Myocyte (in vitro differentiated cells): Measurements from ENCODE around the gene PHF3. TPM values are rescaled to one million over a fixed set of nuclear protein-coding genes. Genes with fewer than 3 reads are reported as not detected.

Source experiments
- DNase-seq: peaks from one replicate; pipeline ENCODE4 v3.0.0-alpha.2; 2012; ENCODE audit warnings: low read depth
- total RNA-seq: library from RNA; depleted of rRNA; stranded (reverse); fragments of >200 nt; gene quantifications from 2 replicates; pipeline ENCODE4 v1.2.3, GENCODE V29; 2014

Gene PHF3
- total RNA-seq, 1 donor from 2014 or later = 45.0 TPM

- no peak for DNase-seq
Measured at GRCh38 chr6:63643862-63644261, 8.3 kb downstream of the PHF3 start.

- DNase-seq = peak; percentile 50
Measured at GRCh38 chr6:63644668-63645326, 9.2 kb downstream of the PHF3 start.

DNA sequence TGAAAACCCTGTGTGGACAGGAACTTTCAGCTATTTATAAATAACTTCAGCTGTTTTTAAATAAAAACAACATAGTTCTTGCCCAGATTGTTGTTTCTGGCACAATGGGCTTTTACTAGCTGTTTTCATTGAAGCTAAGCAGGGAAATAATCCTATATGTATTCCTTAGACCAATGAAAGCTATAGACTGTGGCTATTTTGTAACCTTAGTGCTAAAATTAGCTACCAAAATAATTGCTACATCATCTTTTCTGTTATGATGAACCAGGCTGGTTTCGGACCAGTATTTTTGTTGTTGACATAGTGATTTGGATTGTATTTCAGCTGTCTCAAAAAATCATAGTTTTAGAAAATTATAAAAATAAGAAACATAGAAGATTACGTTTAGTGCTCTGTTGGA lies 13.7 kb downstream of the PHF3 start:
- peak; percentile 31 for DNase-seq

- no peak for DNase-seq
Measured at GRCh38 chr6:63649847-63650265, 14.3 kb downstream of the PHF3 start.

GRCh38 chr6:63652980-63653379 lies 17.4 kb downstream of the PHF3 start:
- DNase-seq = no peak

- DNase-seq = no peak
Measured at GRCh38 chr6:63660757-63661156, 25.2 kb downstream of the PHF3 start.

DNA sequence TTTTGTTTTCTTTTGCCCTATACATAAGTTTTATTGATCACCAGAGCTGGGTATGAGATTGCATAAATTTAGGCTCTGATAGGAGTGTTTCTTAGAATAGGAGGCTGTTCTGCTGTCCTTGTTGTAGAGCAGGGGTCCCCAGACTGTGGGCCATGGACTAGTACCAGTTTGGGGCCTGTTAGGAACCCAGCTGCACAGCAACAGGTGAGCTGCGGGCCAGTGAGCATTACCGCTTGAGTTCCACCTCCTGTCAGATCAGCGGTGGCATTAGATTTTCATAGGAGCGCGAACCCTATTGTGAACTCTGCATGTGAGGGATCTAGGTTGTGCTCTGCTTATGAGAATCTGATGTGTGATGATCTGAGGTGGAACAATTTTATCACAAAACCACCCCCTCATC lies 26.2 kb downstream of the PHF3 start:
- no peak for DNase-seq

- DNase-seq = peak; percentile 19
Measured at GRCh38 chr6:63663147-63663955, 27.7 kb downstream of the PHF3 start.

DNA sequence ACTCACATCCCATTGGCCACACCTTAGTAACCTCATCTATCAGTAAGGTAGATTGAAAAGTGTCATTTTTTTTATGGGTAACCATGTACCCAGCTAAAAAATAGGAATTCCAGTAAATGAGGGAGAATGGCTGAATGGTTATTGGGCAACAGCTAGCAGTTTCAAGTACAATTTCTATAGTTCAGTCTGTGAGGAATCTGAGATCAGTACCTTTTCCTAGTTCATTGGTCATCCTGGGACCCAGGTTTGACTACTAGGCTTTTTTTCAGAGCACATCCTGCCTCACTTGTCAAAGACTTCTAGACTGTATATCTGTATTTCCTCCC lies 28.3 kb downstream of the PHF3 start:
- DNase-seq = no peak

DNA sequence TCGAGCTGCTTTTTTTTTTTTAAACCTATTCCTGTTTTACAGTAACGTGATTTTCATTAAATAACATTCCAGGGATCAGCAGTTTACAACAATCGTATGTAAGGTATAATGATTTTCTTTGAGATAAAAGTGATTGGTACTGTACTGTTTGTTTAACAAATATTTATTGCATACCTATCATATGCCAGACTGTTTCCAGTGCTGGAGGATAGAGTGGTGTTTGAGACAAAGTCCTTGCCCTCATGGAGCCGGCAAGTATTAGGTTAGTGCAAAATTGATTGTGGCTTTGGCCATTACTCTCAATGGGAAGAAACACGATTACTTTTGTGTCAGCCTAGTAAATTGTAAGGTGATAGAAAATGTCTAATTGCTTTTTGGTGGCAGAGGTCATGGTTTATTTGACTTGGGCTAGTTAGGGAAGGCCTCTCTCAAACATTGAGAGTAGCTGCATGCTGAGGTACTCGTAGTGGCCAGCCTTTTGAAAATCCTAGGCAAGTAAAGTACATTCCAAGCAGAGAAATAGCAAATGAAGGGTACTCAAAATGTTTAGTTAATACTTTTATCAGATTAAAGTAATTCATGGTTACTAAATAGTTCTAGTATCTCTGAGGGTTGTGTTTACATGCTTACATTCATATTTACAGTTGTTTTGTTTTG lies 35.6 kb downstream of the PHF3 start:
- no peak for DNase-seq

- no peak for DNase-seq
Measured at GRCh38 chr6:63672582-63673129, 37.1 kb downstream of the PHF3 start.

GRCh38 chr6:63673692-63674091 lies 38.1 kb downstream of the PHF3 start:
- no peak for DNase-seq

DNA sequence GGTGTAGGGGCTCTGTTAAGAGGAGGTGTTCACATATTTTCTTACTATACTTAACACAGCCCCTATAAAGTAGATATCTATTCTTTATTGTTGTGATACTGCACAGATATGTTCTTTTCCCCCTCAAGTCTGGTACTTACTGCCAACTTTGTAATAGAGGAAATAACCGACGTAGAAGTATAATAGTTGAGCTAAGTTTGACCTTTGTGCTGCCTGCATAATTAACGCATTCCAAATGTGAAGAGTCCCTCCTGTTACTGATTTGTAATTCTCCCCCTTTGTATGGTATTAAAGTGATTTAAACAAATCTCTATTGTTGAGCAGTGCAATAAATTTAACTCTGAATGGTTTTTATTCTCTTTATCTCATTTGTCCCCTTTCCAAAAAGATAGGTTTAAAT lies 39.0 kb downstream of the PHF3 start:
- no peak for DNase-seq

DNA sequence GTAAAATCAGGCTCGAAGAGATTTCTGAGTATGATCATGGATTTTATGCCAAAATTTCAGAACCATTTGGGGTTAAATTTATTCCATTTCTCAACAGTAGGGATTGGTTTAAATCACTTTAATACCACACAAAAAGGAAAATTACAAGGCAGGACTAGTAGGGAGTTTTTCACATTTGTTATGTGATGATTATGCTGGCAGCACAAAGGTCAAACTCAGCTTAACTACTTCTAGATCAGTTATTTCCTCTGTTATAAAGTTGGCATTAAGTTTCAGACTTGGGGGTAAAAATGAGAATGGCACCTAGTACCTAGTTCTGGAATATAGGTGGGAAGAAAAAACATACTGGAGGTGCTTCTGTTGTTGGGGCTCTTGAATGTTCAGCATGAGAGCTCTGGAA lies 39.5 kb downstream of the PHF3 start:
- DNase-seq = no peak

GRCh38 chr6:63676412-63677114 lies 41.0 kb downstream of the PHF3 start:
- no peak for DNase-seq

- DNase-seq = no peak
Measured at GRCh38 chr6:63677282-63677681, 41.7 kb downstream of the PHF3 start.

GRCh38 chr6:63683071-63683603 lies 47.5 kb downstream of the PHF3 start:
- no peak for DNase-seq

- no peak for DNase-seq
Measured at GRCh38 chr6:63685446-63686379, 50.1 kb downstream of the PHF3 start.

DNA sequence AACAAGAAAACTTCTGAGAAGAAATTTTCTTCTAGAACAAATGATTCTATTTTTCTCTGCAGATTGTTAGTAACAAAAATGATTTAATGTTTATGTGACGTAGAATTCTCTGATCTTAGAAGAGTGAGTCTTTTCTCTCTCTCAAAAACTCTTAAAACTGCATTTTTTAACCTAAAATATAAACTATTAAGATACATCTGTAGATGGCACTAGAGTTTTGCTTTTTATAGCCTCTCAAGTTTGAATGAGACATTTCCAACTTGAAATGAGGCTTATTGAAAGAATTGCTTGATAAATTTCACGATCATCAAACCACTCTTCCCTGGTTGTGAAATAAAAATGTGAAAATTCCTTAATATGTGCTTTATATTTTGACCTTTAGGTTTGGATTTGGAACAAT lies 53.8 kb downstream of the PHF3 start:
- no peak for DNase-seq

DNA sequence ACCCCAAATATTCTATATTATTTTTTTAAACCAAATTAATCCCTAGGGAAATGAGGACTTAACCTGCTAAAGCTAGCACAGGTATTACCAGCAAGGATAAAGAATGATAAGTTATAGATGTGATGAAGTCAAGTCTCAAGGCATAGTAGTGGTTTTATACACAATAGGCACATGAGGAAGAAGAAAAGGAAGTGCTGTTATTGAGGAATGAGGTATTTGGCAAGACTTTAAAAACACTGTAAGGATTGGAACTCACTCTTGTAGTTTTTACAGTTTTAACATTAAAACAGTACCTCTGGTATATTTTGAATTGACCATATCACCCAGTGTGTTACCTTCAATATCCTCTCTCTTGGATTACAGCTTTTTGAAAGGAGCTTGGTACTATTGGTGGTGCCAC lies 54.6 kb downstream of the PHF3 start:
- no peak for DNase-seq
